ENCODE results near the gene ZNF496. TPM values are rescaled to one million over a fixed set of nuclear protein-coding genes. Genes with fewer than 3 reads are reported as not detected.

ZNF496 gene
- total and polyA plus RNA-seq, 12 donors = 4.3 to 34.9 (median 16.4) TPM

DNA sequence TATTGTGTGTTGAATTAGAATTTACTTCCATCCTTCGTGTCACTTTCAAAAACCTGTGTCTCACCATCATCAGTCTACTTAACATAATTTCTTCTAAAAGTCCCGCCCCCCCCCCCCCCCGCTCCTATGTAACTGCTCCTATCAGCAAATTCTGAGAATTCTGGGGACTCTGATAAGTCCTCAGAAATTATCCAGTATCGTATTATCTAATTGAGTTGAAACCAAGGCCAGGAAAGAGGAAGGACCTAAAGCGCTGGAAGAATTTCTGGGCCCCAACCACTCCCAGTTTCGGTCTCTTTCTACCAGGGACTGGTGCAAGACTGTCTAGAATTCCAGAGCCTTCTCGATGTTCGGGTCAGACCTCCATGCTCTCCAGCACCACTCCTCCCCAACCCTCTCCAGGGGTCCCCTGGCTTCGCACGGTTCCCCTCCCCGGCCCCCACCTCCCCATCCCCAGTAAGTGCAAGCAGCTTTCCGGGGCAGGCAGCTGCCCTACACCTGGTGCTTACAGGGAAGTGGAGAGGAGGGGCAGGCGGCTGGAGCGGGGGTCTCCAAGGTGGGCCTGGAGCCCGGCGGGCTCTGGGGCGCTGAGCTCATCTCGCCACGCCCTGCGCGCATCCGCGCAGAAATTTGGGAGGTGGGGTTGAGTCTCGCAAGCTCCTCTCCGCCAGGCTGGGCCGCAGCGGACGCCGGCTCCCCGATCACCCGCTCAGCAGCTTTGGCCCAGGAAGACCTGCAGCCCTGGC, 16.0 kb upstream of the ZNF496 start:
- H3K27ac ChIP-seq = no peak overlapping the region
- TF ChIP-seq POLR2A (IDR thresholded peaks at IDR 0.05) = no peak
- TF ChIP-seq, protein P1, sequence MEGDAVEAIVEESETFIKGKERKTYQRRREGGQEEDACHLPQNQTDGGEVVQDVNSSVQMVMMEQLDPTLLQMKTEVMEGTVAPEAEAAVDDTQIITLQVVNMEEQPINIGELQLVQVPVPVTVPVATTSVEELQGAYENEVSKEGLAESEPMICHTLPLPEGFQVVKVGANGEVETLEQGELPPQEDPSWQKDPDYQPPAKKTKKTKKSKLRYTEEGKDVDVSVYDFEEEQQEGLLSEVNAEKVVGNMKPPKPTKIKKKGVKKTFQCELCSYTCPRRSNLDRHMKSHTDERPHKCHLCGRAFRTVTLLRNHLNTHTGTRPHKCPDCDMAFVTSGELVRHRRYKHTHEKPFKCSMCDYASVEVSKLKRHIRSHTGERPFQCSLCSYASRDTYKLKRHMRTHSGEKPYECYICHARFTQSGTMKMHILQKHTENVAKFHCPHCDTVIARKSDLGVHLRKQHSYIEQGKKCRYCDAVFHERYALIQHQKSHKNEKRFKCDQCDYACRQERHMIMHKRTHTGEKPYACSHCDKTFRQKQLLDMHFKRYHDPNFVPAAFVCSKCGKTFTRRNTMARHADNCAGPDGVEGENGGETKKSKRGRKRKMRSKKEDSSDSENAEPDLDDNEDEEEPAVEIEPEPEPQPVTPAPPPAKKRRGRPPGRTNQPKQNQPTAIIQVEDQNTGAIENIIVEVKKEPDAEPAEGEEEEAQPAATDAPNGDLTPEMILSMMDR (IDR thresholded peaks at IDR 0.05) = no peak
- no peak for DNase-seq

DNA sequence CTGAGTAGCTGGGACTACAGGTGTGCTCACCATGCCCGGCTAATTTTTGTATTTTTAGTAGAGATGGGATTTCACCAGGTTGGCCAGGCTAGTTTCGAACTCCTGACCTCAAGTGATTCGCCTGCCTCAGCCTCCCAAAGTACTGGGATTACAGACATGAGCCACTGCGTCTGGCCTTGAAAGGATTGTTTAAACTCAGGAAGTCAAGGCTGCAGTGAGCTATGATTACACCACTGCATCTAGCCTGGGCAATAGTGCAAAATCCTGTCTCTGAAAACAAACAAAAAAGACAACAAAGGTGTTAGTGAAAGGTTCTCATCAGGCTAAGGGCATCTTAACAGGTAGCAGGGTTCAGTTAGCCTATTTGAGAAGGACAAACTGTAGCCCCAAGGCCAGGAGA, 14.2 kb upstream of the ZNF496 start:
- no peaks in the 10 kb centered on the region for H3K9me3 ChIP-seq (replicated peaks in 1 of 3)
- 76 to 86% (median 85%) methylated on average over 3 to 4 of the region's 4 CpGs for WGBS, 4 donors
- no peak overlapping the region for H3K4me3 ChIP-seq
- intact Hi-C loops (cut with DNase I) = no loop called here
- H3K36me3 ChIP-seq (replicated peaks in 1 of 2) = no peaks in the 10 kb centered on the region
- no peak overlapping the region for H3K27ac ChIP-seq
- DNase-seq = no peak
- no peaks in the 10 kb centered on the region for H3K4me1 ChIP-seq (replicated peaks in 1 of 2)
- no peak for TF ChIP-seq POLR2A (IDR thresholded peaks at IDR 0.05)
- TF ChIP-seq, protein P1 (IDR thresholded peaks at IDR 0.05) = no peak
- H3K27me3 ChIP-seq = no peaks in the 10 kb centered on the region

More for the DNA sequence above, 16.0 kb upstream of the ZNF496 start:
- H3K4me1 ChIP-seq (replicated peaks in 1 of 2) = no peaks in the 10 kb centered on the region
- WGBS, 4 donors = 22 to 37% (median 32%) methylated on average over 17 to 31 of the region's 31 CpGs
- H3K9me3 ChIP-seq (replicated peaks in 1 of 3) = no peaks in the 10 kb centered on the region
- intact Hi-C loops (cut with DNase I) = no loop called here
- no peaks in the 10 kb centered on the region for H3K36me3 ChIP-seq (replicated peaks in 1 of 2)
- H3K27me3 ChIP-seq = no peaks in the 10 kb centered on the region
- H3K4me3 ChIP-seq = peak overlapping the region in 1 of 4 donors; percentile 35

DNA sequence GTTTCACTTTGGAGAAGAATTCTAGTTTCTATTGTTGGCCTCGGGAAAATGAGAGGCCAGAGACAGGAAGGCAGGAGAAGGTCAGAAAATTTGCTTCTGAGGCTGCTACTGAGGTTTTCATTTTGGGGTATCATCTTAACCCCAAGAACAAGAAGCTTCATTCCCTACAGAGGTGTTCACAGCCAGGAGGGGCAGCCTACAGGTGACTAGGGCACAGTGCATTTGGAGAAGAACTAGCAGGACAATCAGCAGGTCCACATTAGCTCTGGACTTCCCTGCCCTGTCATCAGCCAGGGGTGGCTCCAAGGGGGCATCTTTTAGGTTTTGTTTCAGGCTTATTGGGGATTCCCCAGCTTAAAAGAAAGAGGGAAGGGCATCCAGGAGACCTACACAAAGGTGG, 12.1 kb upstream of the ZNF496 start:
- TF ChIP-seq, protein P1 (IDR thresholded peaks at IDR 0.05) = no peak
- TF ChIP-seq POLR2A (IDR thresholded peaks at IDR 0.05) = no peak
- no peak for DNase-seq
- no peaks in the 10 kb centered on the region for H3K4me1 ChIP-seq (replicated peaks in 1 of 2)
- H3K27ac ChIP-seq = no peak overlapping the region
- no peaks in the 10 kb centered on the region for H3K27me3 ChIP-seq
- H3K36me3 ChIP-seq (replicated peaks in 1 of 2) = no peaks in the 10 kb centered on the region
- no peaks in the 10 kb centered on the region for H3K9me3 ChIP-seq (replicated peaks in 1 of 3)
- WGBS, 4 donors = 65 to 88% (median 69%) methylated on average over 1 of the region's 1 CpG
- no peak overlapping the region for H3K4me3 ChIP-seq
- intact Hi-C loops (cut with DNase I) = no loop called here

DNA sequence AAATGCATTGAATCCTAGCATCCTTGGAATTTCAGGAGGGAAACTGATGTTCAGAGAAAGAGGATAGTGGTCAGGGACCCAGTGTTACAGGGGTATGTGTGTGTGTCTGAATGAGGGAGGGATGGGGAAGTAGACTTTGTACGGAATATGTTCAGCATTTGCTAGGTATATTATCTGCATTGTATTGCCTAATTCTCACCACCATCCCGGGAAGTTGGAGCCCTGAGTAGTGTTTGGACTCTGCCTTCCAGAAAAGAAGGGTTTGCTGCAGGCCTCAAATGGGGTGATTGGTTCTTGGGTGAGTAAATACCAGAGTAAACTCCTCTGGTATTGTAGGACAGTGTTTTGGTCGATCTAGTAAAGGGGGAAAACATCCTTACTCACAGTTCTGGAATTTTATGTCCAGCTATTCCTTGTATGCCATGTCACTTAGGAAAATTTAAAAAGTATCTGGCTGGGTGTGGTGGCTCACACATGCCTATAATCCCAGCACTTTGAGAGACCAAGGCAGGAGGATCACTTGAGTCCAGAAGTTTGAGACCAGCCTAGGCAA, 7.1 kb upstream of the ZNF496 start:
- intact Hi-C loops (cut with DNase I) = no loop called here
- H3K36me3 ChIP-seq (replicated peaks in 1 of 2) = no peaks in the 10 kb centered on the region
- H3K4me1 ChIP-seq (replicated peaks in 1 of 2) = peaks cover 0 to 8% of the 10 kb centered on the region in 2 donors
- no peak overlapping the region for H3K4me3 ChIP-seq
- 73 to 86% (median 81%) methylated on average over 3 of the region's 3 CpGs for WGBS, 4 donors
- no peak overlapping the region for H3K27ac ChIP-seq
- H3K27me3 ChIP-seq = no peaks in the 10 kb centered on the region
- TF ChIP-seq, protein P1 (IDR thresholded peaks at IDR 0.05) = no peak
- TF ChIP-seq POLR2A (IDR thresholded peaks at IDR 0.05) = no peak
- H3K9me3 ChIP-seq (replicated peaks in 1 of 3) = no peaks in the 10 kb centered on the region
- no peak for DNase-seq

Data from adrenal gland (tissue), 12 donors.